Mucosa of gallbladder (tissue), 1 donor: Measurements from ENCODE around the gene TMEM201. TPM values are rescaled to one million over a fixed set of nuclear protein-coding genes. Genes with fewer than 3 reads are reported as not detected.
"Not testable (repeated sequence)": the region's sequence is repeated elsewhere in the genome, so short reads cannot be mapped to it uniquely, and the experiment has no call there.

ENCODE experiments used
- DNase-seq: peaks from one replicate; pipeline ENCODE4 v3.0.0-alpha.2; 2020; ENCODE audit warnings: low spot score
- total RNA-seq: library from RNA; stranded (reverse); gene quantifications from one replicate; pipeline ENCODE4 v1.2.1, GENCODE V29; 2021
- donor health status: DM: no; HTN: no; CAD: no.

The TMEM201 gene, protein sequence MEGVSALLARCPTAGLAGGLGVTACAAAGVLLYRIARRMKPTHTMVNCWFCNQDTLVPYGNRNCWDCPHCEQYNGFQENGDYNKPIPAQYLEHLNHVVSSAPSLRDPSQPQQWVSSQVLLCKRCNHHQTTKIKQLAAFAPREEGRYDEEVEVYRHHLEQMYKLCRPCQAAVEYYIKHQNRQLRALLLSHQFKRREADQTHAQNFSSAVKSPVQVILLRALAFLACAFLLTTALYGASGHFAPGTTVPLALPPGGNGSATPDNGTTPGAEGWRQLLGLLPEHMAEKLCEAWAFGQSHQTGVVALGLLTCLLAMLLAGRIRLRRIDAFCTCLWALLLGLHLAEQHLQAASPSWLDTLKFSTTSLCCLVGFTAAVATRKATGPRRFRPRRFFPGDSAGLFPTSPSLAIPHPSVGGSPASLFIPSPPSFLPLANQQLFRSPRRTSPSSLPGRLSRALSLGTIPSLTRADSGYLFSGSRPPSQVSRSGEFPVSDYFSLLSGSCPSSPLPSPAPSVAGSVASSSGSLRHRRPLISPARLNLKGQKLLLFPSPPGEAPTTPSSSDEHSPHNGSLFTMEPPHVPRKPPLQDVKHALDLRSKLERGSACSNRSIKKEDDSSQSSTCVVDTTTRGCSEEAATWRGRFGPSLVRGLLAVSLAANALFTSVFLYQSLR
- total RNA-seq, result 8.8 TPM

DNA sequence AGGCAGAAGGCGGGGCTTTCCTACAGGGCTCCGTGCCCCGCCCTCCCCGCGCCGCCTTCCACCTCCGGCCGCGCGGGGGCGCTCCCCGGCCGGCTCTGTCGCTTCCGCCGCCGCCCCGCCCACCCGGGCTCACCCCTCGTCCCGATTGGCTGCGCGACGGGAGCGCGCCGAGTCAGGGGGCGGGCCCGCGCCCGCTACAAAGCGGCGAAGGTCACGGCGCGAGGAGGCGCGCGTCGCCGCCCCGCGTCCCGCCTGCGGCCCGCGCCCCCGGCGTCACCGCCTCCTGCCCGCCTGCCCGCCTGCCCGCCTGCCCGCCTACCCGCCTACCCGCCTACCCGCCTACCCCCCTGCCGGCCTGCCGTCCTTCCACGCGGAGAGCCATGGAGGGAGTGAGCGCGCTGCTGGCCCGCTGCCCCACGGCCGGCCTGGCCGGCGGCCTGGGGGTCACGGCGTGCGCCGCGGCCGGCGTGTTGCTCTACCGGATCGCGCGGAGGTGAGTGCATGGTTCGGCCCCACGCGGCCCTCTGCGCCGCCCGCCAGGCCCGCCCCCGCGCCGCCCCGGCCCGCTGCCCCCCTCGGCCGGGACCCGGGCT lies at the start of gene TMEM201:
TSS of gene TMEM201 (plus strand) at position 361 of the 593 bp plus-strand sequence. CDS start at position 381, 20 bp downstream.
- peak; percentile 94 for DNase-seq

DNA sequence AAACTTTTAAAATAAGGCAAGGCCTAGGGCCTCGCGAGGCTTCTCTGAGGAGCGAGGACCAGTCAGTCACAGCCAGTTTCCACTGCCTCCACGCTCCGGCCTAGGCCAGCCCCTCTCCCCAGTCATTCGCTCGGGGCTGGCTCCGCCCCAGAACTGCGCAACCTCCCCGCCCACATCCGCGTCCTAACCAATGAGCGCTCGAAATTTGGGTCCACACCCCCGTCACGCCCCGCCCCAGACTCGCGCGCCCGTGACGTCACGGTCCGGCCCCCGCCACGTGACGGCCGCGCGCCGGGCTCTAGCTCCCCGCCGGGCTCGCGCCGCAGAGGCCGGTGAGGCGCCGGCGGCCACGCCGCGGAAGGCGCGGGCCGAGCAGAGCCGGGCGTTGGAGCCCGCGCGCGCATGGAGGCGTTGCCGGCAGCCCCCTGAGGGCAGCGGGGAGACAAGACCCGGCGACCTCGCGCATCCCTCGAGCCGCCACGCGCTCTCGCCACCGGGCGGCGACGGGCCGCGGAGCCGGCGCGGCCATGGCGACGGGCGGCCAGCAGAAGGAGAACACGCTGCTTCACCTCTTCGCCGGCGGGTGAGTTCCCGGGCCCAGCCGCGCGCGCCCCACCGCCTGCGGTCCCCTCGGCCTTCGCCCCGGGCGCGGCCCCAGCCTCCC lies 49.4 kb upstream of the TMEM201 start, which contains the start of gene SLC25A33:
TSS of gene SLC25A33 (plus strand) at position 301 of the 664 bp plus-strand sequence. CDS start at position 528, 227 bp downstream.
- peak; percentile 99 for DNase-seq

DNA sequence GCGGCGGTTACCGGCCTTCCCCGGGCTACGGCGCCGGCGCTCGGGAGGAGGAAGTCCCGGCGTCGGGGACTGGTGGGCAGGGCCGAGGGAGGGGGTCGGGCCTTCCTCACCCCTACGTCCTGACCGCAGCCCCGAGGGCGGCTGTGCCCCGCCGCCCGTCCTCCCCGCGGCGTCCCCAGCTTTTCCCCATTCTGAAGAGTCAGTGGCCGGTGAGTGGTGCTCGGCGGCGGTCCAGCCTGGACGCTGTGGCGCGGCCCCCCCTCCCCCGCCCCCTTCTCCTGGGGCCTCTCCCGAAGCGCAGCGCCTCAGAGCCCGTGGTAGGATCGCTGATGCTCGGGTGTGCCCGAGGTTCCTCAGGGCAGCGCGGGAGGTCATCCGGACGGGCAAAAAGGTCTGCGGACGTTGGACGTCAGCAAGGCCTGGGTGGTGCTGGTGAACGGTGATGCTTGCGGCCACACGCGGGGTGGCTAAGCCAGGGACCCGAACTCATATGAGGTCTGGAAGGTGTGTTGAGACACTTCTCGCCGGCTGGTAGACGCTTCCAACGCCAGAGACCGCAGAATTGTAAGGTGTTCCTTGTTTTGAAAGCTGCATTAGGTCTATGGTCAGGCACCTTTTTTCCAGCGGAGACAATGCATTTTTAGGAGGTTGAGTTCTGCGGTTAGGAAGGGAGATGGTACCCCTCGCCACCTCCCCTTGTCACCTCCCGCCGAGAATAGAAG lies 48.7 kb upstream of the TMEM201 start:
- peak; percentile 26 for DNase-seq

DNA sequence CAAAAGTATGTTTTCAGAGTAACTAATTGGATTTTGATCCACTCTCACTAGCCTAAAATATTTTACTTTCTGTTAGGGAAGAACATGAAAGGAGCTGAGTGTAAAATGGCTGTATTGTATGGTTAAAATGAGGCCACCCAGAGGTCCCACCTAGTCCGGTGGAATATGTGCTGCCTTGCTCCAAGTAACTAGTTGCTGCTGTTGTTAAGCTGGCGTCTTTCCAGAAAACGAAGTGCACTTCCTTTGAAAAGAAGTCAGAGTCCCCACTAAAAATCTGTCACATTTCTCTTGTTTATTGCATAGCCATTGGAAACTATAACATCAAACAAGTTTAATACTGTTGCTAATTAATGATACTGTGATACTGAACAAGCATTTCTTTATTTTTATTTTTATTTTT lies 46.3 kb upstream of the TMEM201 start:
- DNase-seq, result no peak

DNA sequence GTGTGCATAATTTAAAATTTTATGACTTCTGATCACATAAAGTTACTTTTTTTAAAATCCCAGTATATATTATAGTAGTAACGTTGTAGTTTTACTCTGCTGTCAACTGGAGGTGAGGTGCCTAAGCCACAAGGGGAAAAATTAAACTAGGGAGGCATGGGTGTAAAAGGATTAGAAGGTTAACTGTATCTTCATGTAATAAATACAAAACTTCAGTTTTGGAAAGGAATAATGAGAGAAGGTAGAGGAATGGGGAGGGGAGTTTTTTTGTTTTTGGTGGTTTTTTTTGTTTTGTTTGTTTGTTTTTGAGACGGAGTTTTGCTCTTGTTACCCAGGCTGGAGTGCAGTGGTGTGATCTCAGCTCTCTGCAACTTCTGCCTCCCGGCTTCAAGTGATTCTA lies 43.8 kb upstream of the TMEM201 start:
- no peak for DNase-seq

DNA sequence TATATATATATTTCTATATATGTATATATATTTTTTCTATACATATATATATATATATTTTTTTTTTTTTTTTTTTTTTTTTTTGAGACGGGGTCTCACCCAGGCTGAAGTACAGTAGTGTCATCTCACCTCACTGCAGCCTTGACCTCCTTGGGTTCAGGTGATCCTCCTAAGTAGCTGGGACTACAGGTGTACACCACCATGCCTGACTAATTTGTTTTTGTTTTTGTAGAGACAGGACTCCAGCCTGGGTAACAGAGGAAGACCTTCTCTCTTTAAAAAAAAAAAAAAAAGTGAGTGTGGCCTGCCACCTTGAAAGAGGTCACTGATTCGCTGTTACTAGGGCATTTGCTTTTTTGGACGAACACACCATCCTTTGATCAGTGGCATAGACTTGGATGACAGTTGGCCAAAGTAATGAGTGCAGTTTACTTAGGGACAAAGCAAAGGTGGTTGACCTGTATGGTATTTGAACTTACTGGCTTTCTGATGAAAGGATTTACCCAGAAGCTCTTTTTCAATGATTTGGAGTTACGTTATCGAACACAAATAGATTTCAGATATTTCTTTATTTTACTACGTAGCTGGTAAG lies 38.7 kb upstream of the TMEM201 start:
- DNase-seq, result no peak

DNA sequence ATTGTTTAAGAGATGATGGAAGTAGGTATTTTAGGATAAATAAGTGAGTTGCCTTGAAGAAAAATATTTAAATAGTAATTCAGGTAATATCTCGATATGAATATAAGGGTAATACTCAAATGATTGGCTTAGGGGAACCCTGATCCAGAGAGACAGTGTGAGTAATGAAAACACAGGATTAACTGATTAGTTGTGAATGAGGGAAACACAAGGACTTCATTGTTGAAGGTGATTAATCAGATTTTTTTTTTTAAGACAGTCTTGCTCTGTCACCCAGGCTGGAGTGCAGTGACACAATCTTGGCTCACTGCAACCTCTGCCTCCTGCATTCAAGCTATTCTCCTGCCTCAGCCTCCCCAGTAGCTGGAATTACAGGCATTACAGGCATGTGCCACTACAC lies 36.7 kb upstream of the TMEM201 start:
- DNase-seq, result no peak

DNA sequence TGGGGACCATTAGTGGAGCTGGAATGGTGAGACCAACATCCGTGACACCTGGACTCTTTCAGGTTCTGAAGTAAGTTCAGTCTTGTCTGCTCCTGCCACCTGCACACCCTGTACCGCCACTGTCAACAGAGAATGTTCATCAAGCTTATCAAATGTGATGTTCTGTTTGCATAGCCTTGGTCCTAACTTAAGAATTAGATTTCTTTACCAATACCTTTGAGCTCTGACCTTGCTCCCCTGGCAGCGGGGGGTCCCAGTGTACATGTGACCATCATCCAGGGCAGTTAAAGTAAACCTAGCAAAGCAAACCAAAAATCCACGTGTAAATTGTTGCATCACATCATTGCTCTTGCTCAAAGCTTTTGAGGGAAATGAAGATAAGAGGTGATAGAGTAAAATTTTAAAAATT lies 35.0 kb upstream of the TMEM201 start:
- no peak for DNase-seq

DNA sequence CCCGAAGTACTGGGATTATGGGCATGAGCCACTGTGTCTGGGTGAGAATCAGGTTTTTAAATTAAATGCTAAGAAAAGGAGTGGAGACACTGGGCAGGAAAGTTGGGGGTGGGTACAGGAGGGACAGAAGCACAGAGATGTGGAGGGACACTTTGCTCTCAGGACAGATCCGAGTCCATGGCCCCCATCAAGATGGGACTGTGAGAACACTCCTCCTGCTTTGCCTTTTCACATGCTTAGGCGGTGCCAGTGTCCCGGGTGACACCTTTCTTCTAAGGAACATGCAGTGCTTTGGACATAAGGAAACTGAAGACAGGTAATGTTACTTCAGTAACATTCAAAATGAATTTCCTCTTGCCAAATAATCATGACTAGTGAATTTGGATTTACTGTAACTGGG lies 32.8 kb upstream of the TMEM201 start:
- no peak for DNase-seq

DNA sequence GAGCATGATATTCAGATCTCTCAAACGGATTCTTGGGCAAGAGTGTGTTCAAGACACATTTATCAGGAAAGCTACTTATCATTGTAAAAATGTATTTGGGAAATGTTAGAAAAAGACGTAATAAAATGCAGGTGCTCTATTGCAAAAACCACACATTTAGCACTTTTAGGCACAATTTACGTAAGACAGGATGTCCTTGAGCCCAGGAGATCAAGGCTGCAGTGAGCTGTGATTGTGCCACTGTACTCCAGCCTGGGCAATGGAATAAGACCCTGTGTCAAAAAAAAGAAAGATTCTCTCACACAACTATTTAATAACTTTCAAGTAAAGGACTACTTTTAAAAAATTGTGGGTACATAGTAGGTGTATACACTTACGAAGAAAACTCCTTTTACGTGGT lies 31.1 kb upstream of the TMEM201 start:
- DNase-seq, result no peak

DNA sequence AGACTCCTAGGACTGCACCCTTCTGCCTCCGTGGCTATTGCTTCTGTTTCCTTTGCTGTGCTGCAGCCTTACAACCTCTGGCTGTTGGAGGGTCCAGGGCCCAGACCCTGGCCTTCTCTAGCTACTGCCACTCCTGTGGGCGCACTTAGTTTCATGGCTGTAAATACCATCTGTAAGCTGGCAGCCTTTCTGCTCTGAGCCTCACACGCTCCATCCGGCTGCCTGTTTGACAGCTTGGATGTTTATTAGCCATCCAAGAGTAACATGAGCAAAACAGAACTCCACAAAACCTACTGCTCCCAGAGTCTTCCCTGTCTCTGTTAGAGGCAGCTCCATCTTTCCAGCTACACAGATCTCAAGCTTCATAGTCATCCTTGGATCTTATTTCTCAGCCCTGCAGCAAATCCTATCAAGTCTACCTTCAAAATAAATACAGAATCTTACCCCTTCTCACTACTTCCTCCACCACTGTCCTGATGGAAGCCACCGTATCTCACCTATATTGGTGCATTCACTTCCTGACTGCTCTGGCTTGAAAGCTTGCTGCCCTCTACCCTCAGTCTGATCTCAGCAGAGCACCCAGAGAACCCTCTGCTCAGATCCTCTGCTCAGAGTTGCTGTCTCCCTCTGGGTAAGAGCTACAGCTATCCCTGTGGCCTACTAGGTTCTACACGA lies 30.3 kb upstream of the TMEM201 start:
- DNase-seq, result no peak

DNA sequence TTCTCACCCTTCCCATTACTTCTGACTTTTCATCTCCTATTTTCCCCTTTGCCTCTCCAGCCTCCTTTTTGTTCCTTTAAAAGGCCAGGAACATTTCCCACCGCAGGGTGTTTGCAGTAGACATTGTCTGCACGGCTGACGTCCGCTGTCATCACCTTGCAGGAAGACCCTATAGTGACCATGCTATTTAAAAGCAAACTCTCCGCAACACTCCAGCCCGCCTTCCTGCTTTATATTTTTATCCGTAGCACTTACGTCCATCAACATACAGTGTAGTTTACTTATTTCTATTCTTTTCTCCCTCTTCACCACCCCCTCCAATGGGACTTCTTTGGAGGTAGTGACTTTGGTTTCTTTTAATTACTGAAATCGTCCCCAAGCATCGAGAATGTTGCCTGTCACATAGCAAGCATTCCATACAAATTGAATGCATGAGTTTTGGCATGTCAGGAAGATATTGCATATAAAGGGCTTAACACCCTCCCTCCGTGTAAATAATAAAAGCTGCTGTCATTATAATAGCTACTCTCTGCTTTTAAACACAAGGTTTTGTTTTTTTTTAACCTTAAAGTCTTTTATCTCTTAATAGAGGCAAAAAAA lies 29.7 kb upstream of the TMEM201 start:
- DNase-seq, result no peak

DNA sequence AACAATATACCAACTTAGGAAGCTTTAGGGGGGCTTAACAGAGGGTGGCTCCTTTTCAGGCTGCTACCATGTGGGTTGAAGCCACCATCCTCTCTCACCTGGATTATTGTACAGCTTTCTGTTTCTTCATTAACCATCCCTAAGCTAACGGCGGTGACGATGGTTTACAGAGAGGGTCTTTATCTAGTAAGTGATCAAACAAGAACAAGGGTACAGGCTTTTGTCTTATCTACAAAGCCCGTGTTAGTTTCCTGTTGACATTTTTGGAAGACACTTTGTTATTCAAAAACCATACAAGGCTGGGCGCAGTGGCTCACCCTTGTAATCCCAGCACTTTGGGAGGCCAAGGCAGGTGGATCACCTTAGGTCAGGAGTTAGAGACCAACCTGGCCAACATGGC lies 29.0 kb upstream of the TMEM201 start:
- DNase-seq, result no peak

DNA sequence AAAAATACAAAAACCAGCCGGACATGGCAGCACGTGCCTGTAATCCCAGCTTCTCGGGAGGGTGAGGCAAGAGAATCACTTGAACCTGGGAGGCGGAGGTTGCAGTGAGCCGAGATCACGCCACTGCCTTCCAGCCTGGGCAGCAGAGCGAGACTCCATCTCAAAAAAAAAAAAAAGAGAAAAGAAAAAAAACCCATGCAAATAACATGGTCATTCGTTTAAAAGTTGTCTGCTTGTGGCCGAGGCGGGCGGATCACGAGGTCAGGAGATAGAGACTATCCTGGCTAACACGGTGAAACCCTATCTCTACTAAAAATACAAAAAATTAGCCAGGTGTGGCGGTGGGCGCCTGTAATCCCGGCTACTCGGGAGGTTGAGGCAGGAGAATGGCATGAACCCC lies 28.6 kb upstream of the TMEM201 start:
- not testable (repeated sequence) for DNase-seq

DNA sequence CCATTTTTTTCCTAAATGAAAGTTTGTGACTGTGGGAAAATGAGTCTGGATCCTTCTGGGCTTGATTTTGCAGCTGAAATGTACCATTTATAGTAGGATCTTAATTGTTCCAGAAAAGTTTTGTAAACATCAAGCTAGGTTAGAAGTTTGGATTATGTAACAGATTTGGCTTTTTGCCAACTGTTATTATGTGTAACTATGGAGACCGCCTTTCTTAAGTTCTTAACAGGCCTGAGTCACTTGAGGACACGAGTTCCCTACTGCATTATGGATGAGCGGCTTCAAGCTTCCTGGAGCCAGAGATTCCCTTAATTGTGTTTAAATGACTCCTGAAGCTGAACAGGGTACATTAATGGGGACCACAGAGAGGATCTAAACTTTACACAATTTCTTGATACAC lies 27.3 kb upstream of the TMEM201 start:
- DNase-seq, result peak; percentile 26

DNA sequence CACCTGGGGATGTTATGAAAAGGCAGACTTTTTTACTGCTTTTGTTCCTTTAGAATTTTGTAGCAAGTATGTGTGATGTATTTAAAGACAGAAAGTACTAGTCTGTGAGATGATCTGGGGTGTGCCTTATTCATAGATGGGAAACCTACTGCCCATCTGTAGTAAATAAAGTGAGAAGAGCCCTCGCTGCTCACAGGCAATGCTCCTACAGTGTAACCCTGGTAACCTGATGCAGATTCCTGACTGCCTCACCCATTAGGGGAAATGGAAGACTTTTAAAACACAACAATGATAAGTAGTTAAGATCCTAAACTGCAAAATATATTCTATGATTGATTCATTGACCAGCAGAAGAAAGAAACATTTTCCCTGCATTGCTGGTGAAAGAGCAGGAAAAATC lies 19.4 kb upstream of the TMEM201 start:
- DNase-seq, result no peak

DNA sequence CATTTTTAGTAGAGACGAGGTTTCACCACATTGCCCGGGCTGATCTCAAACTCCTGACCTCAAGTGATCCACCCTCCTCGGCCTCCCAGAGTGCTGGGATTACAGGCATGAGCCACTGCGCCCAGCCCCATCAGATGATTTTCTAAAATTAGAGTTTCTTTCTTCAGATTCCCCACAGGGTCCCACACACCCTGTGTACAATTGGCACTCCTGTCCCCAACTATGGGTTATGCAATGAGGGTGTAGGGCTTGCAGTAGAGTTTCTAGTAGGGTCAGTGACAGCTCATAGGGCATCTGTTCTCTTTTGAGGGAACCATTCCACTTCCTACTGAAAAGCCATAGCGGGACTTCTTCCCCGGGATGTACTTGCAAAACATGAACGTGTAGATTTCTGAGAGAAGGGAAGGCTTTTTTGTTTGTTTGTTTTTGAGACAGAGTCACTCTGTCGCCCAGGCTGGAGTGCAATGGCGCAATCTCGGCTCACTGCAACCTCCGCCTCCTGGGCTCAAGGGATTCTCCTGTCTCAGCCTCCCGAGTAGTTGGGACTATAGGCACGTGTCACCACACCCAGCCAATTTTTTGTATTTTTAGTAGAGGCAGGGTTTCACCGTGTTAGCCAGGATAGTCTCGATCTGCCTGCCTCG lies 17.7 kb upstream of the TMEM201 start:
- not testable (repeated sequence) for DNase-seq

DNA sequence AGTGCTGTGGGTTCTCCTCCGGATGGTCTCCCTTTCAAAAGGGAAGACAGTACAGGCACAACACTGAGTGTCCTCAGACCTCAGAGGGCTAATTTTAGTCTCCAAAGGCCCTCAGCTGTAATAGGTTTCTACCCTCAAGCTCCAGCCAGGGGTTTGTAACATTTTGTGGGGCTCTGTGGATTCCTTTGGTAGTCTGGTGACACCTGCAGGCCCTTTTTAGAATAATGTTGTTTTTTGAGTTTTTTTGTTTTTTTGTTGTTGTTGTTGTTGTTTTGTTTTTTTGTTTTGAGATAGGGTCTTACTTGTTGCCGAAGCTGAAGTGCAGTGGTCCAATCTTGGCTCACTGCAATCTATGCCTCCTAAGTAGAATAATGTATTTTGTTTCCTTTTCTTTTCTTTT lies 15.0 kb upstream of the TMEM201 start:
- DNase-seq, result no peak

DNA sequence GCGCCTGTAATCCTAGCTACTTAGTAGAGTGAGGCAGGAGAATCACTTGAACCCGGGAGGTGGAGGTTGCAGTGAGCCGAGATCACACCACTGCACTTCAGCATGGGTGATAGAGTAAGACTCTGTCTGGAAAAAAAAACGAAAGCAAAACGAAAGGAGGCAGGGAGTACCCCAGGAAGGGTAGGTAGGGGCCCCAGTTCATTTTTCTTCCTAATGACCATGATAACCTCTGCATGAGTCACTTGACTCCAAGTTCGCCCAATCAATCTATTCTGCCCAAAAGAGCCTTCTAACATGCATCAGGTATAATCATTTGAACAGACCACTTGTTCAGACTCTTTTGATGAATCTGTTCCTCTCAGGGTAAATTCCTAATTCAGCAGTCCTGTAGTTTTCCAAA lies 13.2 kb upstream of the TMEM201 start:
- DNase-seq, result no peak

DNA sequence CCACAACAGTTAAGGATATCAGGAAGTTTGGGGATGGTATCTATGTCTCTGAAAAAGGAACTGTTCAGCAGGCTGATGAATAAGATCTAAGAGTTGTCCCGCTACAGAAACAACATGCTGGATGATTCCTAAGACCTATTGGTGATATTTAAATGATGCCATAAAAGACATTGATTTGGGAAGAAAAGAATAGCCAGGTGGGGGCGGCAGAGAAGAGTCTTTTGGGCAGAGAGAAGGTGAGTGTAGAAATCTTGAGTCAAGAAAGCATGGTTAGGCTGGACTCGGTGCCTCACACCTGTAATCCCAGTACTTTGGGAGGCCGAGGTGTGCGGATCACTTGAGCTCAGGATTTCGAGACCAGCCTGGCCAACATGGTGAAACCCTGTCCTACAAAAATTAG lies 11.8 kb upstream of the TMEM201 start:
- no peak for DNase-seq
